GM21447 (cell line): ENCODE measurements around the gene WFDC11.

Experiments used
- ATAC-seq: cut with Tn5 transposase; IDR thresholded peaks from one replicate; pipeline ENCODE4 v1.9.1; 2021; ENCODE audit not compliant: unreplicated experiment

Gene WFDC11

DNA sequence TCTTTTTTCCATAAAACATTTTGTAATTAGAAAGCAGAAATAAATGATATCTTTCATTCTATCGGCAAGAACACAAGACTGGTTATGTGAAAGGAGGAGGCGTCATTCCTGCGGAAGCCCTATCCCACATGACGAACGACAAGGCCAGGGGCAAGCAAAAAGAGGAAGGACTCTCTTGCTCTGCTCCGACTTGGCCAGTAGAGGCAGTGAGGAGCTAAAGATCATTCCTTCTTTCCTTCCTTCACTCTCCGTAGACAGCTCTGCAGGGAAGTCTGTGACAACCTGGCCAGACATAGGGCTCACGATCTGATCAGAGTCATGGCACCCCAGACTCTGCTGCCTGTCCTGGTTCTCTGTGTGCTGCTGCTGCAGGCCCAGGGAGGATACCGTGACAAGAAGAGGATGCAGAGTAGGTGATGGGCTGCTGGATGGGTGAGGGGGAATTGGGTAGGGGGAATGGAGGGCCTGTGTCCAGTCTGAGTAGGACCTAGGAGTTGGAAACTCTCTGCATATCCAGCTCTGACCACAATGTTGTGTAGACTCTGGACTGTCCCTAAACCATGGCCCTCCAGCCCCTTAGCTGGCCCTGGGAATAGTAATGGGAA, 40.4 kb downstream of the WFDC11 start, which contains the start of gene WFDC10A:
WFDC10A (plus strand) TSS at position 244 of the 605 bp plus-strand sequence; CDS start at position 319, 75 bp downstream.
- ATAC-seq: no peak

GRCh38 chr20:45626540-45626939, 43.5 kb downstream of the WFDC11 start:
- ATAC-seq: no peak

GRCh38 chr20:45621593-45621992, 48.4 kb downstream of the WFDC11 start:
- no peak for ATAC-seq

DNA sequence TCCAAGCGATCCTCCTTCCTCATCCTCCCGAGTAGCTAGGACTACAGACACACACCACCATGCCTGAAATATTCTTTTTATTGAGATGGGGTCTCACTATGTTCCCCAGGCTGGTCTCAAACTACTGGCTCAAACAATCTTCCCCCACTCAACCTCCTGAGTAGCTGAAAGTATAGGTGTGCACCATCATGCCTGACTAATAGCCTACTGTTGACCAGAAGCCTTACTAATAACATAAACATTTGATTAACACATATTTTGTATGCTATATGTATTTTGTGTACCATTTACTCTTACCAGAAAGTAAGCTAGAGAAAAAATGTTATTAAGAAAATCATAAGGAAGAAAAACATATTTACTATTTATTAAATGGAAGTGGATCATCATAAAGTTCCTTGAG, 52.4 kb downstream of the WFDC11 start:
- ATAC-seq: no peak

DNA sequence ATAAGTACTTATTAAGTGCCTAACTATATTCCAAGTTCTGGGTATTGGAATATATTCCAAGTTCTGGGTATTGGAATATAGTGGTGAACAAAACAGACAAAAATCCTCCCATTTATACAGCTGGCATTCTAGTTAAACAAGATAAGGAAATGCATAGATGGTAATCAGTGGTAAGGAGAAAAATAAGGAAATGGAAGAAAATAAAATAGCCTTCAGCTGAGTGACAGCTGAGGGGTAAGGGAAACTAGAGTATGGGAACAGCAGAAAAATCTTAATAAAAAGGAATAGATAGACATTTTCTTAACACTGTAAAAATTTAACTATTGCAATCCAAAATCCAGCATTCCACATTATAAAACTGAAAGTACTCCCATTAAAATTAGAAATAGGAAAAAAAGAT, 57.7 kb downstream of the WFDC11 start:
- no peak for ATAC-seq

DNA sequence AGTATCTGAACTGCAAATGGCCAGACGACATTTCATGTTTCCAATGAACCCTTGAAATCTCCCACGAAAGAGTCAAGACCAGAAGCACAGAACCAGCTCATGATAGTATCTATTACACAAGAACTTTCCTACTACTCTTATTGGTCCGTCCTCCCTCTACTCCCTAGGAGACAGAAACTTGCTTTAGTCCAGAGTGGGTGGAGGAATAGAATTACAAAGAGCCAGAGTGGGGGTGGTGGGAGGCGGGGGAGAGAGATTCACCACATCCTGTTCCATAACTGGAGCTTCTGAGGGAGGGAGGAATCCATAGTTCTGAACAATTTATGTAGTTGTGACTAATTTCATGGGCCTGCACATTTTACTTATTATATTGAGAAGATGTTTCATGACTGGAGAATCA, 59.0 kb downstream of the WFDC11 start:
- no peak for ATAC-seq

DNA sequence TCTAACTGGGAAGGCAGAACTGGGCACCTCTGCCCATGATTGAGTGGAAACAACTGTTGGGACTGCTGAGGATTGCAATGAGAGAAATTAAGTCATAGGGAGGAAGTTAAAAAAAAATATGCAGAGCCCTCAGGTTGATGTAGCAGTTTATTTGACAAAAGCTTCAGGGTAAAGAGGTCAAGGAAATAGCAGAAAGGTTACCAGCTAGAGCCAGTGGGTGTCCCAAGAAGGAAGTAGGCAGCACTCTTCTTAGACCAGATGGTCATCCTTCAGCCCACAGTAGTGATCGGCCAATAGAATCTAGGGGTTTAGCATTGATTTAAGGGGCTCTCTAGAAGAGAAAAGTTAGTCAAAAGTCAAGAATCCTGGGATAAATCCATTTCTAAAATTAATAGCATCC, 62.2 kb downstream of the WFDC11 start:
- no peak for ATAC-seq
